CD4-positive, alpha-beta T cell (primary cell): ENCODE data around the gene TP53RK. TPM values are rescaled to one million over a fixed set of nuclear protein-coding genes. Genes with fewer than 3 reads are reported as not detected.

ENCODE experiments used
- ATAC-seq: fragments of 200-7000 bp; cut with Tn5 transposase; one replicate; pipeline ENCODE4 v1.10.0; 2022; ENCODE audit warnings: mild to moderate bottlenecking; ENCODE audit not compliant: poor library complexity
- CTCF ChIA-PET: fragments of 350-600 bp; sonication (Branson Sonifier 250); formaldehyde crosslinking; loops from one replicate; lab custom pipeline; 2021; ENCODE audit warnings: antibody characterized with exemption, inconsistent platforms; lab: Charles Lee
- POLR2A ChIA-PET: fragments of 350-600 bp; sonication (Branson Sonifier 250); formaldehyde crosslinking; loops from one replicate; lab custom pipeline; 2021; ENCODE audit warnings: antibody characterized with exemption, inconsistent platforms; lab: Charles Lee
- DNase-seq, 14 experiments: peaks; one replicate each; pipeline ENCODE4 v3.0.0-alpha.2; 2013 to 2020; ENCODE audit warnings: mixed read lengths in 2 of 14
- H3K27ac ChIP-seq, 2 donors: one replicate each; pipeline versions ENCODE4 v1.5.1 to v1.7.0; 2013; ENCODE audit warnings: low read length in 2 of 2, low read depth in 1 of 2, mild to moderate bottlenecking in 1 of 2
- H3K27me3 ChIP-seq, 2 experiments: 1 replicate in 1 of 2; 2 replicates in 1 of 2; pipeline versions ENCODE4 v1.6.1 to v1.7.0; 2013; ENCODE audit warnings: low read length in 2 of 2, control low read depth in 1 of 2, mild to moderate bottlenecking in 1 of 2, moderate library complexity in 1 of 2; ENCODE audit not compliant: insufficient read depth in 2 of 2, control insufficient read depth in 1 of 2
- H3K36me3 ChIP-seq: one replicate; pipeline ENCODE4 v1.6.1; 2013; ENCODE audit warnings: low read length, control low read depth; ENCODE audit not compliant: insufficient read depth
- H3K4me1 ChIP-seq: one replicate; pipeline ENCODE4 v1.6.1; 2013; ENCODE audit warnings: low read length, control low read depth; ENCODE audit not compliant: insufficient read depth
- H3K4me3 ChIP-seq: one replicate; pipeline ENCODE4 v1.5.1; 2013; ENCODE audit warnings: mild to moderate bottlenecking, low read length, moderate library complexity
- H3K9me3 ChIP-seq, 2 experiments: 1 replicate in 1 of 2; 2 replicates in 1 of 2; pipeline versions ENCODE4 v1.6.1 to v1.7.0; 2013; ENCODE audit warnings: low read length in 2 of 2, mild to moderate bottlenecking in 2 of 2, control low read depth in 1 of 2, moderate library complexity in 1 of 2; ENCODE audit not compliant: control insufficient read depth in 1 of 2, insufficient read depth in 1 of 2
- H3K27ac Mint-ChIP-seq: one replicate; pipeline ENCODE4 v1.8.0; 2020; ENCODE audit warnings: mixed read lengths
- H3K27me3 Mint-ChIP-seq: one replicate; pipeline ENCODE4 v1.8.0; 2021; ENCODE audit warnings: mixed read lengths
- H3K36me3 Mint-ChIP-seq: one replicate; pipeline ENCODE4 v1.8.0; 2021; ENCODE audit warnings: low read depth, mixed read lengths
- H3K4me1 Mint-ChIP-seq: one replicate; pipeline ENCODE4 v1.8.0; 2021; ENCODE audit warnings: low read depth, mixed read lengths
- H3K4me3 Mint-ChIP-seq: one replicate; pipeline ENCODE4 v1.8.0; 2020; ENCODE audit warnings: mild to moderate bottlenecking, mixed read lengths
- H3K9me3 Mint-ChIP-seq: one replicate; pipeline ENCODE4 v1.8.0; 2020; ENCODE audit warnings: mixed read lengths
- CTCF ChIP-seq: fragments of 200-600 bp; IDR thresholded peaks from one replicate; pipeline ENCODE4 v1.8.0; 2022; ENCODE audit warnings: antibody characterized with exemption, mild to moderate bottlenecking
- intact Hi-C, 2 experiments: fragments of 100-400 bp; cut with DNase I in 1 of 2; cut with micrococcal nuclease in 1 of 2; formaldehyde crosslinking; loops; one replicate each; pipeline versions ENCODE4 v1.15.1 to v1.9.0; 2023 to 2025; cut with DNase I, micrococcal nuclease
- polyA plus RNA-seq, 2 donors: library from polyadenylated mRNA; unstranded; fragments of 120-200 nt; gene quantifications; one replicate each; pipeline ENCODE4 v1.2.1, GENCODE V29; 2013
- total RNA-seq, 174 experiments: library from RNA in 2 of 174; stranded (reverse) in 2 of 174; gene quantifications; one replicate each; pipeline ENCODE4 v1.2.3 and lab custom pipeline; 2021 to 2026

The TP53RK gene
- total RNA-seq: 1 to 10 TPM; 3.9 to 4.5 TPM
- 15.4 TPM for polyA plus RNA-seq (2013, experiment 1 of 2)
- polyA plus RNA-seq (2013, experiment 2 of 2): 10.9 TPM
- total RNA-seq (lab: John Stamatoyannopoulos, UW): 9.0 to 70.3 (median 46.5) reads per million in 172 experiments

- H3K4me1 Mint-ChIP-seq: peaks cover 56% of the 10 kb centered on the region
- peaks cover 37% of the 10 kb centered on the region for H3K36me3 Mint-ChIP-seq
- Histone ChIP-seq H3K27me3 (no peaks in the 10 kb centered on the region), H3K9me3 (no peaks in the 10 kb centered on the region), H3K4me1 (peaks cover 30% of the 10 kb centered on the region), H3K36me3 (peaks cover 25% of the 10 kb centered on the region), H3K4me3 (peak within 1 kb of the TSS; percentile 92), H3K27ac (peak within 1 kb of the TSS; percentile 68 to 75)
- TF ChIP-seq CTCF: peak; percentile 28
- H3K27ac Mint-ChIP-seq: peak within 1 kb of the TSS; percentile 94
- ChIA-PET CTCF (interaction anchor here (0.8 kb wide), 1 partner anchor 1931 kb away, joined by 3 read pairs; no protein-coding TSS in a partner anchor), POLR2A (interaction anchor here (0.8 to 2.7 kb wide), 6 partner anchors 9 to 751 kb away, joined by 3 to 7 read pairs (median 3); partner anchors contain the start of gene ELMO2)
- ATAC-seq (peak; percentile 97), DNase-seq (peak; percentile 86 to 98 (median 96))
- intact Hi-C loops: loop anchor here in 1 of 2 experiments (10.0 kb wide), 1 partner anchor 894 kb away; the partner anchor contains the start of genes DNTTIP1 and WFDC3
- H3K27me3 Mint-ChIP-seq: no peaks in the 10 kb centered on the region
- H3K4me3 Mint-ChIP-seq: peak within 1 kb of the TSS; percentile 99
- no peaks in the 10 kb centered on the region for H3K9me3 Mint-ChIP-seq
These were observed at the start of gene TP53RK for GRCh38 chr20:46689082-46689753. Gene TP53RK (minus strand): TSS chr20:46689444. CDS start chr20:46689414, 30 bp downstream.

DNA sequence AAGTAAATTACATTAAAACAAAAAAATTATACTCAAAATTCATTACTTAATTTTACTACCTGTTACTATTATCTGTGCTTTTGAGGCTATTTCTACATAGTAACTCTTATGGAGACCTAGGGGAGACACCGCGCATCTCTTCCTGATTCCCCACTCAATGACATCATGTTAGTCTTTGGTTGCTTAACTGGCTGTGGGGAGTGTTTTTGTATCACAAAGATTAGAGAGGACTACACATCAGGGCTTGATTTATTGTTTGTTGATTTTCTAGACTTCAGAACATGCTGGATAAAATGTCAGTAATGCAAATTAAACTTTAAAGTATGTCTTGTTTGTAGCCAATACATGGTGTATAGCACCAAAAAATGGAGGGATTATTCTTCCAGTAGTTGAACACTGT, 46.2 kb upstream of the TP53RK start:
- Mint-ChIP-seq H3K27ac (no peak overlapping the region), H3K4me3 (no peak overlapping the region), H3K9me3 (no peaks in the 10 kb centered on the region), H3K36me3 (no peaks in the 10 kb centered on the region), H3K27me3 (peaks cover 37% of the 10 kb centered on the region), H3K4me1 (no peaks in the 10 kb centered on the region)
- Histone ChIP-seq H3K9me3 (peaks cover 0 to 10% of the 10 kb centered on the region in 2 experiments), H3K27me3 (peaks cover 3 to 17% of the 10 kb centered on the region in 2 experiments), H3K4me3 (no peak overlapping the region), H3K27ac (no peak overlapping the region), H3K36me3 (no peaks in the 10 kb centered on the region), H3K4me1 (no peaks in the 10 kb centered on the region)
- intact Hi-C loops: no loop called here
- no peak for TF ChIP-seq CTCF
- POLR2A ChIA-PET: no interaction called here
- CTCF ChIA-PET: no interaction called here
- no peak for DNase-seq
- no peak for ATAC-seq

GRCh38 chr20:46731770-46732169, 42.5 kb upstream of the TP53RK start:
- ChIA-PET POLR2A (no interaction called here), CTCF (no interaction called here)
- H3K27me3 ChIP-seq: peaks cover 3 to 13% of the 10 kb centered on the region in 2 experiments
- ATAC-seq: no peak
- DNase-seq: no peak
- TF ChIP-seq CTCF: no peak
- H3K27ac ChIP-seq: no peak overlapping the region
- H3K9me3 ChIP-seq: peaks cover 0 to 8% of the 10 kb centered on the region in 2 experiments
- H3K4me1 ChIP-seq: no peaks in the 10 kb centered on the region
- Mint-ChIP-seq H3K4me3 (no peak overlapping the region), H3K27ac (no peak overlapping the region), H3K9me3 (no peaks in the 10 kb centered on the region), H3K36me3 (no peaks in the 10 kb centered on the region), H3K27me3 (peaks cover 23% of the 10 kb centered on the region), H3K4me1 (no peaks in the 10 kb centered on the region)
- H3K36me3 ChIP-seq: no peaks in the 10 kb centered on the region
- H3K4me3 ChIP-seq: no peak overlapping the region
- intact Hi-C loops: no loop called here
